ENCODE measurements around the gene SMPD3.

The SMPD3 gene

DNA sequence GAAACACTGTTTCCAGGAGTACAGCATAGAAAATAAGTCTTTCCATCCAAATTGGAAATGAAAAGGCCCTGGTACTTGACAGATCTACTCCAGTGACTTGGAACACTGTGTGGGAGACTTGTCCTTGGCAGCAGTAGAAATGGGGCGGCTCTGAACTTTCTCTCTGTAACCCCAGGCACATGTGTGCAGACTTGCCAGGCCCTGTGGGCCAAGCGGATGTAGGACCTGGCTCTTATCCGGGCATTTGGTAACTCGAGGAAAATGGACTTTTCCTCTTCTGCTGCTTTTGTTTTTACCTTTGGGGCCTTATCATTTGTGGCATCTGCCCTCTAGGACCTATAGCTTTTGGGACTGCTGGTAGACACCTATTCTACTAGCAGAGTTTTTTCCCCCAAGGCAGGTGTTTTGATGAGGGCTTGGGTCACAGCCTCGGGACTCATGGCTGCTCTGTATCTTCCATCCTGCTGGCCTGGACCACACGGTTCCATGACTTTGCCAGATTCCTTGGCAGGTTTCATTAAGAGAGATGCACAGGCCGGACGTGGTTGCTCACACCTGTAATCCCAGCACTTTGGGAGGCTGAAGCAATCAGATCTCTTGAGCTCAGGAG is 43.5 kb downstream of the SMPD3 start:
- no peak for DNase-seq (ENCODE audit: low read depth in 2 of 2)

DNA sequence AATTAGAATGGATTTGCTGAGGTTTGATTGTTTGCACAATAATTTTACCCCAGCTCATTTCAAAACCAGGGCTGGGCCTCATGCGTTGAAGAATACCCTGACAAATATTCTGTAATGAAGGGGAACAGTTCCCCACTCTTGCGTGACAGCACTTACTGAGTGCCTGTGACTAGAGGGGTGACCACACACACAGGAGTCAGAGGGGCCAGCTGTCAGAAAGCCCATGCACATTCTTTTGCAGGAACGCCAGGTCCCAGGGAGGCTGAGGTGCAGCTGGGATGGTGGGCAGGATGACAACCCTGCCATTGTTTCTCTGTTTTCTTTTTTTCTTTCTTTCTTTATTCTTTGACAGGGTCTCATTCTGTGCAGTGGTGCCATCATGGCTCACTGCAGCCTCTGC is 44.6 kb downstream of the SMPD3 start:
- no peak for DNase-seq (ENCODE audit: low read depth in 2 of 2)

DNA sequence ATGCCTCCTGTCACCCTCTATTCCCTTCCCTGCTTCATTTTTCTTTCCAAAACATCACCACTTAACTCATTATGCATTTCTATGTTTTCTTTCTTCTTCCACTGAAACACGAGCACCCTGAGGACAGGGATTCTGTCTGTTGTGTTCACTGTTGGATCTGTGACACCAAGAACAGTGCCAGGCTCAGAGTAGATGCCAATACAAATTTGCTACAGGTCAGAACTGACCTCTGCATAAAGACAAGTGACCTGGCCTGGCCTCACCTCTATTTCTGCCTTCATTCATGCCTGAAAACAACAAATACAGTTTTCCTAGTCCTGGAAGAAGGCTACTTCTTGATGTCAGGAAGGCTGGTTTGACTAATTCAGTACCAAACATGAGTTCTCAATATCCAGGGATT is 45.1 kb downstream of the SMPD3 start:
- no peak for DNase-seq (ENCODE audit: low read depth in 2 of 2)

DNA sequence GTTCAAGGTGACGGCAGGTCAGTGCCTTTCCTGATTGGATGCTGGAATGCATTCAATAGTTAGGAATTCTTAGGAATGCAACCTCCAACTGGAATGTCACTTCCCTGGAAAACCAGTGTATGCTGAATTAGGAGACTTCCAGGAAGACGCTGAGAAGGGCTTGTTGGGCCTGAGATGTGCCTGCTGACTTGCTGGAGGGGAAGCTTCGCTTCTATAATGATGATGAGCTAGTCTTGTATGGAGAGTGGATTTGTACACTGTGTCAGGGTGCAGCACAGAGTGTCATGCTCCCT is 45.6 kb downstream of the SMPD3 start:
- no peak for DNase-seq (ENCODE audit: low read depth in 2 of 2)

DNA sequence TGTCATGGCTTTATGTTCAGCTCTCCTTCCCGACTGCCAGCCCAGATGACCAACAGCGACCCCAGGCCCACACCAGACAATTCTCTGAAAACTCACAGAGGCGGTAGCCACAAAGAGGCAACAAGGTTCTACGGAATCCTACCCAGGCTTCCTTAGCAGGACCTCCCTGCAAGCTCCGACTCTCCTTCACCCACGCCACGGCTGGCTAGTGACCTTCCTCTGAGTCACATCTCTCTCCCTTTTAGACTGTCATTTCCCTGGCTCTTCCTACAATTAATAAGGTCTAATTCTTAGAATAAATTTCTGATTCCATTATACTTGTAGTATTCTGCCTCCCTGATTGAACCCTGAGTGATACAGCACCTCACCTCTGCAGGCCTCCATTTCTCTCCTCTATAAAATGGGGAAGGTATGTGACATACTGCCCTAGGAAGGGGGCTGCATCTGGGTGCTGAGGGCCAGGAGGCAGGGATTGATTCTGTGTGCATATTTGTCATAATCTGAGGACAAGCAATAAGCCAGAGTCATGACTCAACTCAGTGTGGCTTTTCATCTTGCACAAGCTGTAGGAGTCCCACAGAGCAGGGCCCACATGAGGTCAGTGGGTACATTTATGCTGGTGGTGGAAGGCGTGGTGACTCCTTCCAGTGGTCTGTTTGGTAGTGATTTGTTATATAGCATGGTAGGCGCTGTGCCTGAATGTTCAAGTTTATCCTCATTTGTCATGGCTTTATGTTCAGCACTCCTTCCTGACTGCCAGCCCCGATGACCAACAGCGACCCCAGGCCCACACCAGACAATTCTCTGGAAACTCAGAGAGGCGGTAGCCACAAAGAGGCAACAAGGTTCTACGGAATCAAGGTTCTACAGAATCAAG is 46.2 kb downstream of the SMPD3 start:
- DNase-seq (ENCODE audit: low read depth in 2 of 2), result no peak

DNA sequence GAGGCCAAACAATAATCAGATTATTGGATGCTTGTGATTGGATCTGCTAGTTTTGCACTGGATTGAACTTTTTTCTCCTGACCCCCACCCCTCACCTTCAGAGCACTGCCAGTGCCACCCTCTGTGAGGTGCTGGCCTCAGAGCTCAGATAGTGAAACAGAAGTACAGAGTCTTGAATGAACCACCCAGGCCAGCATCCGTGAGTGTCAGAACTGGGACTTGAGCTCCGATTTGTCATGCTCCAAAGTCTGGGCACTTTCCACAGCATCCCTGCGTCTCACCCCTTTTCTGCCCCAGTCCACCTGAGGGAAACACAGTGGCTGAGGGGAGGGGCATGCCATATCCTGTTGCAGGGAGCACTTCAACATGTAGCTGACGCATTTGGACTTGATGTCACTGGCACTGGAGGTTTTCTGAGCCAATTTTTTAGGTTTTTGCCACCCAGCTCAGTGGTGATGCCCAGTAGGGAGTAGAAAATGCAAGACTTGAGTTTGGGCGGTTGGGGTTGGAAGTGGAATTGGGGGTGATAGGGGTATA is 47.3 kb downstream of the SMPD3 start:
- no peak for DNase-seq (ENCODE audit: low read depth in 2 of 2)

DNA sequence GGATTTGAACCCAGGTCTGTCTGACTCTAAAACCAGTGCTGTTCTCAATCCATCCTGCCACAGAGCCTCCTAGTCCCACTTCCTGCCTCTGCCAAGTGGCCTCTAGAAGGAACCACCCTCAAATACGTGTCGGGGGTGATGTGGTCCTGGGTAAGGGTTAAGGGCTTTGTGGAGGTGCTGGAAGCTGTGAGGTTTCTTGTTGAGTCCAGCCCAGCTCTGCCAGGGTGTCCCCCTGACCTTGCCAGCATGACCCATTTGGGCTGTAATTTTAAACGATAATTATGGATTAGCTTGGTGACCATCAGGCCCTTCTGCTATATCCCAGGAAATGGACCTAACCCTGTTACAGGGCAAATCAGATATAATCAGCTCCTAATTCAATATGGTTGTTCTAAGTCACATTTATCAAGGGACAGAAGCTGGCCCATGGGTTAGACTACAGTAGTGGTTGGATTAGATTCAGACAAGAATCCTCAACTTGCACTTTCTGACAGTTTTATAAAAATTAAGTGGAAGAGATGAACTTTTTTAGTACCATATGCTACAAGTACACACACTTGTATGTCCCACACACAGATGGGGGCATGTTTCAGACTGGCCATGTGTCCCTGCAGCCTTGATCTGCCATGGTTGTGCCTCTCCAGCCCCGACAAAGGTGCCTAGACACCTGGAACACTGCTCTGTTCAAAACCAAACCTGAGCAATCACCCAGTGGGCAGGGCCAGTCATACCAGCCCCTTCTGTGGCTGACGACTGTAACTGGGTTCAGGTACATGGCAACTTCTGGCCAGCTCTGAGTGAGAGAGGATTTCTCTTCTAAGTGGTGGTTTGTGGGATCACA is 48.0 kb downstream of the SMPD3 start:
- peak in 1 of 2 donors; percentile 25 for DNase-seq (ENCODE audit: low read depth in 2 of 2)

DNA sequence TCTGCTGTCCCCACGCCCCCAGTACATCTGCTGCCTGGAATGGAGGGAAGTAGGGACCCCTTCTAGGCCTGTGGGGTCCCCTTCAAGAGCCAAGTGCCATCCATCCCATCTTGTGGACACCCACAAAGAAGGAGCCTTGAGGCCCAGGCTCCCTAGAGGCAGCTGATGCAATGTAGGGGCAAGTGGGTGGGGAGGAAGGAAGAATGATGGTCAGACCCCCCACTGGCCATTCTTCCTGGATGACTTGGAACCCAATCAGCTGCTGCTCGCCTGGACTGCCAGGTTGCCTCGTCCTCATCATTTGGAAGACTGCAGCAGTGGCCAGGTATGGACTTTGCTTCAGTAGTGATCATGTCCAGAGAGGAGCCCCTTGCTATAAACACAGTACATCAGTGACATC is 48.9 kb downstream of the SMPD3 start:
- no peak for DNase-seq (ENCODE audit: low read depth in 2 of 2)

DNA sequence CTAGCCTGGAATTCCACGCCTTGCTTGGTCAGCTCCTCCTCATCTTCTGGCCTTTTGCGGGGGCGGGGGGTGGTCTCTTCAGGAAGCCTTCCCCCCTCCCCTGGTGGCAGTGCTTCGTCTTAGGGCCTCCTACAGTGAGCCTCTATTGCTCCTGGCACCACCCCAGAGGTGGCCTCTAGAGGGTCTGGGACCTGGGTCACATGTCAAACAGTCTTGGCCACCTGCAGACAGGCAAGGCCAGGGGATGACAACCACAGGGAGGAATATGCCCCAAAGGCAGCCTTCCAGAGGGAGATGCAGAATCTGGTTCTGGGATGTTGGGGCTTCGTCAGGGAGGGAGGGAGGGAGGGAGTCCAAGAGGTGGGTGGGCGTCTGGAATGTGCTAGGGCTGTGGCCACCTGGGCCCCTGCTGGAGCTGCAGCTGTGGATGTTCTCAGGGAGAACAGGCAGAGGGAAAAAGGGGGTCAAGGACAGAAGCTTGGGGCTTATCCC is 50.6 kb downstream of the SMPD3 start:
- DNase-seq (ENCODE audit: low read depth in 2 of 2), result no peak

DNA sequence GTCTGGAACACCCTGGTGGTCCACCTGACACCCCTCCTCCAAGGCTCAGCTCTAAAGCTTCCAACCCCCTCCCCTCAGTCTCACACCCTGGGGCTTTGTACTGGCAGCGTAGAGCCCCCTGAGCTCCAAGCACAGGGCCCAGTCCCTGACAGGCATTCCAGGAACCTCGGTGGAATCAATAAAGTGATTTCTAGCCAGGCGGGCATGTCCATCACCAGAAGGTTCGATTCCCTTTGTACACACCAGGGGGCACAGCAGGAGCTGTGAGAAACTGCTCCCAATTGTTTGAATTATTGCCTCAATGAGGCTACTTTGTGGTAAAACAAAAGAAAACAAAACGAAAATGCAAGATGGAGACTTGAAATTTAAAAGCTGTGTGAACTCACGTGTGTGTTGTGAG is 51.8 kb downstream of the SMPD3 start:
- peak in 1 of 2 donors; percentile 34 for DNase-seq (ENCODE audit: low read depth in 2 of 2)

DNA sequence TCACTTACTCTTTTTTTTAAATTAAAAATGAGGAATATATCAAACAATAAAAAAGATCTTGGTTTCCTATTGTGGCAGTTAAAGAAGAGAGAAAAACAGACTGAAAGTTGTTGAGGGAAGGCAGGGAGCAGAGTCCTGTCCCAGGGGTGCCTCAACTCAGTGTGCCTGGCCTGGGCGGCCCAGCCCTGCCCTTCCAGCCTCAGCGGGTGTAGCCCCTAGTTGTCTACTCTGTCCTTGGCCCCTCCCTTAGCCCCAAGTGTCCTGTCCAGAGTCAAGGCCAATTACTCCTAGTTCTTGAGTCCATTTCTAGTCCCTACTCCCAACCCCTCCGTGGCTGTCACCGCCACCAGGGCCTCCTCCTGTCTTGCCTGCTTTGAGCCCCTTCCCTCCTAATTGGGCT is 52.5 kb downstream of the SMPD3 start:
- no peak for DNase-seq (ENCODE audit: low read depth in 2 of 2)

DNA sequence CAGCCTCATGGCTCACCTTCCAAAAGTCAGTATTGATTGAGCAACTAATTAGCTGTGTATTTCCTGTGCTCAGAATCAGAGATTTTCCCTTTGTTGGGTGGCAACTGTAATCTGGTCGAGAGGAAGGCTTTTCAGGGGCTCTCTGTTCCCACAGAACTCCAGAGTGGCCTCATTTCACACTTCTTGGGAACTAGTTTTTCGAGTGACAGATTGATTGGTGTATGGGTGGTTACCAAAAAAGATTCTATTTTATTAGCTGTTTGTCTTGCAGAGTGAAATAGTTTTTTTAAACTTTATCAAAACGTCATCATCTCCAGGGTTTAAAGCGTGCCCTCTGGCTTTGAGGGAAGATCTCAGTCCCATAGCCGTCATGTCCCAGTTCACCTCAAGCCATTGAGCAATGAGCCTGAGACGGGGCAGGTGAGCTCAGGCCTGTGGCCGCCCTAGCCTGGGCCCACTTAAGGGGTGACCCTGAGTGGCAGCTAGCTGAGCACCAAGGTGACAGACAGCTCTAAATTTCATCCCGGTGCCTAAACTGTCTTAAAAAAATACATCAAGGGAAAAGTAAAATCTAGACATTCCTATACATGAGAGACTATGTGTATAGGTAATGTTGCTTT is 53.0 kb downstream of the SMPD3 start:
- no peak for DNase-seq (ENCODE audit: low read depth in 2 of 2)

DNA sequence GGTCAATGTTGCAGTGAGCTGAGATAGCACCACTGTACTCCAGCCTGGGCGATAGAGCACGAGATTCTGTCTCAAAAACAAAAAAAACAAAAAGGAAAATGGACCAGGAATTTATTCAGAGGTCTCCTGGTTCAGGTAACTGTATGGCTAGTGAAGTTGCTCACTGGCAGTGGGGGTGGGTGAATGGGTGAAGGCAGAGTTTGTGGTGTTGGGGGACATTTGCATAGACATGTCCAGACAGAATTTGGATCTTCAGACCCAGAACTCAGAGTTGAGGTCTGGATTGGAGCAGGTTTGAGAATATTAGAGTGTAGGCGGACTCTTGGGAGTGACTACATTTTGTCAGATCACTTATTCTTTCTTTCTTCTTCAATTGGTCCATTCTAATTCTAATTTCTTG is 55.0 kb downstream of the SMPD3 start:
- DNase-seq (ENCODE audit: low read depth in 2 of 2), result no peak

DNA sequence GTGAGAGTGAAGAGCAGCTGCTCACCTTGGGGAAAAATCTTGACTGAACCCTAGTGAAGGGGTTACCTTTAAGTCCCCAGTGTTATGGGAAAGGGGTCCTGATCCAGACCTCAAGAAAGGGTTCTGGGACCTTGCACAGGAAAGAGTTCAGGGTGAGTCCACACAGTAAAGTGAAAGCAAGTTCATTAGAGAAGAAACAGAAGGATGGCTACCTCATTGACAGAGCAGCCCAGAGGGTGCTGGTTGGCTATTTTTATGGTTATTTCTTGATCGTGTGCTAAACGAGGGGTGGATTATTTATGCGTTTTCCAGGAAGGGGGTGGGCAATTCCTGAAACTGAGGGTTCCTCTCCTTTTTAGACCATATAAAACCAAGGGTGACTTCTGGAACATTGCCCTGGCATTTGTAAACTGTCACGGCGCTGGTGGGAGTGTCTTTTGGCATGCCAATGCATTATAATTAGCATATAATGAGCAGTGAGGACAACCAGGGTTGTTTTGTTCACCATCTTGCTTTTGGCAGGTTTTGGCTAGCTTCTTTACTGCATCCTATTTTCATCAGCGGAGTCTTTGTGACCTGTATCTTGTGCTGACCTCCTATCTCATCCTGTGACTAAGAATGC is 58.4 kb downstream of the SMPD3 start:
- DNase-seq (ENCODE audit: low read depth in 2 of 2), result no peak

DNA sequence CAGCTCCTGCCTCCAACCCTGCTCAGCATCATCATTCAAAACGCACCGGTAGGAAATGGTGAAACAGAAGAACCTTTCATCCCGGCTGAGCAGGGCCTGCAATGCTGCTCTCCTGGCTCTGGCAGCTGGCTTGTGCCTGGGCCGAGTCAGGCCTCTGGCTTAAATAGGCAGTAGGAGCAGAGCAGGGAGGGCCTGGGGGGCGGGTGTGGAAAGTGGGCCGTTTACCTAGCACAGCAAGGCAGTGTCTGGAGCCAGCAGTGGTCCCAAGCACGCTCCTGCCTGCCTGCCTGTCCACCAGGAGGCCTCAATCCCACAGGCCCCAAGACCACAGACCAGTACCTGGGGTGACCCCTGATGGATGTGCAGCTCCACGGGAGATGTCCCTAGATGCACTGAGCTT is 59.3 kb downstream of the SMPD3 start:
- no peak for DNase-seq (ENCODE audit: low read depth in 2 of 2)

DNA sequence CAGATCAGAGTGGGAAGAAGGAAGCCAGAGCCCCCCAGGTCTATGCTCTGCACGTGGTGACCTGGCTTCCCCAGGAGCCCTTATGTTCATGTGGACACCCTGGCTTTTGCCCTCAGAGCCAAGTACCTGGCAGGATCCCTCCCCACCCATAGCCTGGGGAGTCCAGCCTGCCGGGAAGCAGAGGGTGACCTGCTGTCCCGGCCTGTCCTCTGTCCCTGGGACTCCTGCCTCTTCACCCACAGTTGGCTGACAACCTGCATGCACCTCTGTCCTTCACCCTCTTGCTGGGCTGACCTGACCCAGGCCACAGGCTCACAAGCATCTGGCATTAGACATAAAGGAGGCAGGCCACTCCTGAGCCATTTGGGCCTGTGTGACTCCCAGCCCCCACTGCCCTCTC is 60.2 kb downstream of the SMPD3 start:
- DNase-seq (ENCODE audit: low read depth in 2 of 2), result no peak

DNA sequence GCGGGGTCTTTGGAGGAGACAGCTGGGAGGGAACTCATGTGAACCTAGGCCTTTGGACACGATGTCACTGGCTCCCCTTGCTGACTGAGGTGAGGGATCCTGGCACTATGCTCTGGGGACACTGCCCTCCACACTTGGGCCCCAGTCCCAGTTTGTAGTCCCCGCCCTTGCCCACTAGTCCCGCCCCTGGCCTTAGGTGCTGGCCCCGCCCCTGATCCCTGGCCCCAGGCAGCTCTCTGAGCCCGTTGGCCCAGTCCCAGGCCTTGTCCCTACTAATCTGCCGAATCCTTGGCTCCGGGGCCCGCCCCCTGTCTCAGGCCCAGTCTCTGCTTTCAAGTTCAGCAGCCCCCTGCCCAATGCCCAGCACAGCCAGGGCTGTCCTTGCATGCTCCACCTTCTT is 61.0 kb downstream of the SMPD3 start:
- no peak for DNase-seq (ENCODE audit: low read depth in 2 of 2)

DNA sequence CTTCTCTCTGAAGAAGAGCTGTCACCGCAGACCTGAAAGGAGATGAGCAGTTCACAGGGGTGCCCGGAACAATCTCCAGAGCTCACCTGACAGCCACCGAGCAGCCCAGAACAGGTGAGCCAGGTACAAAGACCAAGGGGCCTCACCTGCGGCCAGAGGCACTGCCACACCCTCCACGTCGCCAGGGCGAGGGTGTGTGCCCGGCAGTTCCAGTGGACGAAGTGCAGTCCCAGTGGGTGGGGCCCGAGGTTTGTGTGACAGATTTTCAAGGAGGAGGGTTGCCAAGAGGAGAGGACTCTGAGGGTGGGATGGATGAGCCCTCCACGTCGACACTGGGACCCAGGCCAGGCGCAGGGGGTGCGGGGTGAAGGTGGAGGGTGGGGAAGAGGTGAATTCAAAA is 61.7 kb downstream of the SMPD3 start:
- DNase-seq (ENCODE audit: low read depth in 2 of 2), result no peak

DNA sequence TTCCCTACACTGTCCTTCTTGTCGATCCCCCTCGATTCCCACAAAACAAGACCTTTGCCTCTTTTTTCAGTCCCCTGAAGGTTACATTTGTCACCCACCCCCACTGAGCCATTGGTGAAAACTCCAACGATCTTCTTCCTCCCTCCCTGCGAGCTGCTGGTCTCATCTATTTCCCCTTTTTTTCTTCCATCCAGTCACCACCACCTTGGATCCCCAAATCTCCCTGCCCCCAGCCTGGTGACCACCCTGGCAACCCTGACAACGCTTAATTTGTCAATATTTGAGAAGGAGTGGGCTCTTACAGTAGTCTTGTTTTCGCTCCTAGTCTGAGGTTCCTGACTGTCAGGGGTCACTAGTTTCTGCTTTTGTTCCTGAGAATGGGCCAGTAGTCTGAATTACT is 62.9 kb downstream of the SMPD3 start:
- DNase-seq (ENCODE audit: low read depth in 2 of 2), result no peak

DNA sequence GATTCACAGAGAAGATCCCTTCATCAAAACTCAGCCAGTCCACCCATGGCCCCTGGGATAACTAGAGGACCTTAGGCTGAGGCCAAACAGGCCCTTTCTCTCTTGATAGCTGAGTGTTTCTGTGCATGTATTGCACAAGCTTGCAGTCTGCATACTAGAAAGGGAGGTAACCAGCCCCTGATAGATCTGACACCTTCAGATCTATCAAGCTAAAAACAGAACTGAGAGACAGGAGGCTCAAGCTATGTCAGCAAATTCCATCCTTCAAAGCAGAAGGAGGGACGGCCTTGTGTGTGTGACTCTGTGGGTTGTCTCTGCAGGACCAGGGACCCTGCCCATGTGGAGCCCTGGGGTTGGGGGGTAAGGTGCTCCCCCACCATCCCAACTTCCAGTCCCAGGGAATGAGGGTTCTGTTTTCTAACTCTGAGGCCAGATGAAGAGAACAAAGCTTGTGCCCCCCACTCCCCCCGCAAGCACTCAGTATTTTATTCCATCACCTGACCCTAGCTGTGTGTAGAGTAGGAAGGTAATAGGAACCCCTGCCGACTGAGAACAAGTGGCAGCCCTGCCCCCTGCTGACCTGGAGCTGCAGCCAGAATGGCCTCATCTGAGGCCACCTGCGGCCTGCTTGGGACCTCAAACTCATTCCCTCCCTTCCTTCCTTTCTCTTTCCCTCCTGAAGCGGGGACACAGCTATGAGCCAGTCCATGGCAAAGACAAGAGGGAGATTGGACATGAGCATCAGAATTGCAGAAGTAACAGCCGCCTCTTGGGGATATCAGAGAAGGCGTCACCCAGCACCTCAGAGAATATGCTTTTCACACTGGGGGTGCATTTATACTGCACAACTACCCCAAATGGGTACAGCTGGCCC is 63.8 kb downstream of the SMPD3 start:
- DNase-seq (ENCODE audit: low read depth in 2 of 2), result no peak

DNA sequence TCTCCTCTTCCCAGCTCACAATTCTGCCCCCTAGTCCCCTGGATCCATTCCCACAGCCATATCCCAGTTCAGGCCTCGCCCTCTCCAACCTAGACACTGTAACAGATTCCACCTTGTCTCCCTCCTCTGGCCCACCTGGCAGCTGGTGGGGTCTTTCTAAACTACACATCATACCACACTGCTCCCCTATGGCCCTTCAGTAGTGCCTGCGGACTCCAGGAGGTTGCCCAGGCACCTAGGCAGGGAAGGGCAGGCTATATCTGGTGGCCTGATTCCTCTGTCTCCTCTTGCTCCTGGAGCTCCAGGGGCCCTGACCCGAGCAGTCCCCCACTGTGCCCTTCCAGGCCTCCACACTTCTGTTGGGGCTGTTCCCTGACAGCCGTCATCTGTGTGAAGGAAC is 64.5 kb downstream of the SMPD3 start:
- DNase-seq (ENCODE audit: low read depth in 2 of 2), result no peak
